COLO668 (cell line): Measurements from ENCODE around the gene CCL27.

Source experiments
- DNase-seq: peaks from one replicate; lab custom pipeline; 2025; ENCODE audit not compliant: unreplicated experiment; lab: John Stamatoyannopoulos, UW

The CCL27 gene

DNA sequence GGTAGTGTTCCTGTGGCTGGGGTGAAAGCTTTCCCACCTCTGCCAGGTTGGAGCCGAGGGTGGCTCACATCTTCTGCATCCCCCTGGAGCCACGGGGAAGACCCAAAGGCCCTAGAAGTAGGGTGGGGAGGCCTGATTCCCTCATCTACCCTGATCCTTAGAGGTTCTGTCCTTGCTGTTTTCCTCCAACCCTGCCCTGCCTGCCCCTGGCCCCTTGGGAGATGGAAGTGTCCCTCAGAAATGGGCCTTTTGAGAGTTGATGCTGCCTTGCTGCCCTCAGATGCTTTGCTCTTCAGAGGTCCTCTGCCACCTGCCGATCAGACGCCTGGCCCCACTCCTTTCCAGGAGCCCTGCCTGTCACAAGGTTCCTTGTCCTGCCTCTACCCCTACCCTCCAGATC is 22.4 kb upstream of the CCL27 start:
- DNase-seq, result no peak

DNA sequence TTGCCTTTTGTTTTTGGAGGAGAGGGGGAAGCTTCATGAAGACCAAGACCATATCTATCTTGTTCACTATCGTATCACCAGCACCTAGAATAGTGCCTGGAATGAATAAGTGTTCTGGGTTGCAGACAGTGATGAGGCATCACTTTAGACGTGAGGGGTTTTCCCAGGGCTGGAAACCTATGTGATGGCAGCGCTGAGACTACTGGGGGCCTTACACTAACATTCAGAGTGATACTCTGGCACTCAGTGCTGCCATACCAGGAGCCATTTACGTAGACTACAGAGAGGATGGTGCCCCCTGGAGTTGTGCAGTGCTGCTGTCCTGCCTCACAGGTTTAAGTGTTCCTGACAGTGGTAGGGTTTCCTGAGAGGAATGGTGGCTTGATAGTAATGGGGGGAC is 21.7 kb upstream of the CCL27 start:
- no peak for DNase-seq

DNA sequence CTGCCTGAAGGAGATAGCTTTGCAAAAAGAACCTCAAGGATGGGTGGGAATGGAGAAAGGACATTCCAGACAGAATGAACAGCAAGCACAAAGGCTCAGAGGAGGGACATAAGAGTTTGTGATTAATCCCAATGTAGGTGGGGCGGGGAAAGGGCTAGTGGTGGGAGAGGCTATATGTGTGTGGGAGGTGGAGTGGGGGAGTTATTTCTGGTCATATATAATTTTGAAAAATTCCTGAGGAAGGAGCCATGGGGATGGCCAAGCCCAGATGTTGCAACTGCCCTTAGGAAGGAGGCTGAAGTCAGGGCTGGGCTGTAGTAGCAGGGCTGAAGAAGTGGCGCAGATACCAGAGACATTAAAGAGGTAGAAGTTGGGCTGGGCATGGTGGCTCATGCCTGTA is 13.4 kb upstream of the CCL27 start:
- DNase-seq, result no peak

GRCh38 chr9:34675048-34675714 is 12.7 kb upstream of the CCL27 start:
- DNase-seq, result peak; percentile 90

DNA sequence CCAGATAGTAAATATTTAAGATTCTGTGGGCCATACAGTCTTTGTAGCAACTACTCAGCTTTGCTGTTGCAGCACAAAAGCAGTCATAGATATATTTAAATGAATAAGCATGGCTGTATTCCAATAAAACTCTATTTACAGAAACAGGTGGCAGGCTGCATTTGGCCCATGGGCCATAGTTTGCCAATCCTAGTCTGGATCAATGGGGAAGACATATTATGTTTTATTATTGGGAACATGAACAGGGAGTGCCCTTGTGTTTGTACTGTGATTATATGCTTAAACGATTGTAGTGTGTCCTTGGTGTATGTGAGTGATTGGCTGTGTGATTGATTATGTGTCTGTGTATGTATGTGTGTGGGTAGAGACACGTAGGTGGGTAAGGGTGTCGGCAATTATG is 12.0 kb upstream of the CCL27 start:
- no peak for DNase-seq

DNA sequence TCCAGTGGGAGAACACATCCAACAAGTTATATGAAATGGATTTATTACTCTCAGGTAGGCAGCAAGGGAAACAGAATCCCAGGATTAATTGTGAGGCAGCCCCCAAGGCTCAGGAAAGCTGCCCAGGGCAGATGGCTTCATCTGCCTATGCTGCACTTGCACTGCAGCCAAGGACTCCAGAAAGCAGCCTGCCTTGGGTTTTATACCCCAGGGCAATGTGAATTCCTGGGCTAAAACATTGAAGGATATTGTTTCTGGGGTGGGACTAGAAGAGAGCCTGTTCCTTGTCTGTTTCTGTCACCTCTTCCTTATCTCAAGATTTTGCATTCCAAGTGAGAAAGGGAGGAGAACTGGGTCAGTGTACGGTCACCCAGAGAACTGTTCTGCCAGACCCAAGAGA is 8.8 kb upstream of the CCL27 start:
- no peak for DNase-seq

DNA sequence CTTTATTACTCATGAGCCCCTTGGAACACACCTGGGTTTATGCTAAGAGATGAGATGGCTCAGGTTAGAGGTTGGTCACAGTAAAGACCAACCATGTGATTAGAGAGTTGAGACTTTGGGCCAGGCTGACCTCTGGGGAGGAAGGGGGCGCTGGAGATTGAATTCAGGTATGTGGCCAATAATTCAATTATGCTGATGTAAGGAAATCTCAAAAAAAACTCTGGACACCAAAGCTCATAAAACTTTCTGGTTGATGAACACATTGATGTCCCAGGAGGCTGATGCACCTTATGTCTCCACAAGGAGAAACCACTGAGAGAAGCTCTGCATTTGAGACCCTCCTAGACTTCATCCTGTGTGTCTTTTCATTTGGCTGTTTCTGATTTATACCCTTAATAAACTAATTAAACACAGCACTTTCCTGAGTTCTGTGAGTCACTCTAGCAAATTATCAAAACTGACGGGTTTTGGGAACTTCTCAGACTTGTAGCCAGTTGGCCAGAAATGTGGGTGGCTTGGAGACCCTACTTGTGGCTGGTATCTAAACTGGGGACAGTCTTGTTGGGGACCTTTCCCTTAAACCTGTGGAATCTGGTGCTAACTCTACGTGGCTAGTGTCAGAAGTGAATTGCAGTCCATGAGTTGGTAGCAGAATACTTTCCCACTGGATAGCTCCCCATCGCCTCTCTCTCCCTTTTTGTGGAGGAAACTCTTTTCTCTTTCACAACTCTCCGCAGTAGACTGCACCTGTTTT is 7.5 kb upstream of the CCL27 start:
- DNase-seq, result no peak

DNA sequence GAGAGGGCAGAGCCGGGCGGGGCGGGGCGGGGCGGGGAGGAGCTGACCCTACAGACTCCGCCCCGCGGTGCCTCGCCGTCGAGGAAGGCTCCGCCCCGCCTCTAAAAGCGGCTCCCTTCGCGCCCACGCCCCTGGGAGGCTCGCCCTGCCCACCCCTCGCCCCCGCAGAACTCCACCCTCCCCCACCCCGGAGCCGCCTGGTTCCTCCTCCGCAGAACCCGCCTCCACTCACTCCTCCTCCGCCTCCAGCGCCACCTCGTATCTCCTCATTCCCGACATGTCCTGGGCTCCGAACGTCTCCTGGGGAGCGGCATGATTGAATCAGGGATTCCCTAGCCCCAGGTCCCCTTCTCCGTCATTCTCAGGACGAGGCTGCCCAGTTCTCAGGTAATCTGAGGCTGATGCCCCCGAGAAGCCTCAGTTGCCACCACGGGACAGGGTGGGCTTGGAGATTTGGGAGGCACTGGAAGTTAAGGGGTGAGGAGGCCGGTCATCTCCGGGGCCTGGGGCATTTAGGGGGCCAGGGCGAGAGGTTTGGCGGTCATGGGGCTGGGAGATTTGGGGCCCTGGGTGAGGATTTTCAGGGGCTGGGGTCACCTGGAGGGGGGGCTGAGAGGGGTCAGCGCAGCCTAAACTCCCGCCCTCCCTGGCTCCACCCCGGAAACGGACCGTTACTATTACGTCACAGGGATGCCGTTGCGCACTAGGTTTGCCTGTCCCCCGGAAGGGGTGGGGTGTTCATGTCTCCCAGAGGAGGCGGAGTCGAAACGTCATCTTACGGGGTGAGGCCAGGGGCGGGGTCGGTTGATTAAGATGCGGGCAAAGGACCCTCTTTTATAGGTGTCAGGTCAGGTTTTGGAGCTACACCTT is 3.2 kb upstream of the CCL27 start:
- DNase-seq, result peak; percentile 92

- DNase-seq, result no peak
Measured at GRCh38 chr9:34665067-34665380, 2.6 kb upstream of the CCL27 start.

DNA sequence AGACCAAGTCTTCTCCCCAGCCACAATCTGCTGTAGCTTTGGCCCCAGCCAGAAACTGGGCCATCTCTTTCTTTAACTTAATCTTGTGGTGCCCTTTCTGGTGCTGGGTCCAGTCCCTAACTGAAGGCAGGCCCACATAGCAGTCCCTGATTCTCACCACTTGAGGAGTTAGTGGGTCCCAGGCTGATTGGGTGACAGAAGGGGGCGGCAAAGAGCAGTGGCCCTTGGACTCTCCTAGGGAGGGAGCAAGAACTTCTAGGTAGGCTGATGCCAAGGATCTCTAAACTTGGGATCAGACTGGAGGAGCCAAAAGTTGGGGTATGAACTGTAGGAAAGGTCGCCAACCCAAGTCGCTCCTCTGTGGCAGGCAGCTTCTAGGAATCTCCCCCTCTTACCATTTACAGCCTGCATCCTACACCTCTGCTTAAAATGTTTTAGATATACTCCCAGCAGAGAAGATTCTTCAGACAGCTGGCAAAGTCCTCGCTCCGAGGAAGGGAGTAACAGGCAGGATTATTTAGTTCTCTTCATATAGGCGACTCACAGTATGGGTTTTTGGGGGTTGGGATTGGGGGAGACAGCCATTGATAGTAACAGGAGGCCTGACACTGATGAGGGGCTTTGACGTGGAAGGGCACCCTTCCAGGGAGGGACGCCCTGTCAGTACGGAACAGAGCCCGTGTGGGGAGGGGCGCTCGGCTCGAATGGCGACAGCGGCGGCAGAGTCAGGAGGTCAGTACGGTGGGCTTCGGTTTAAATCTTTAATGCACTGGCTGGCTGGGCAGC is 2.0 kb upstream of the CCL27 start:
- DNase-seq, result peak; percentile 67

GRCh38 chr9:34663303-34663605 is 797 bp upstream of the CCL27 start:
- DNase-seq, result no peak

GRCh38 chr9:34659592-34660253 is 2.7 kb downstream of the CCL27 start:
- DNase-seq, result peak; percentile 86

- DNase-seq, result no peak
Measured at GRCh38 chr9:34658461-34658860, 4.0 kb downstream of the CCL27 start.

- no peak for DNase-seq
Measured at GRCh38 chr9:34656992-34657391, 5.5 kb downstream of the CCL27 start.

DNA sequence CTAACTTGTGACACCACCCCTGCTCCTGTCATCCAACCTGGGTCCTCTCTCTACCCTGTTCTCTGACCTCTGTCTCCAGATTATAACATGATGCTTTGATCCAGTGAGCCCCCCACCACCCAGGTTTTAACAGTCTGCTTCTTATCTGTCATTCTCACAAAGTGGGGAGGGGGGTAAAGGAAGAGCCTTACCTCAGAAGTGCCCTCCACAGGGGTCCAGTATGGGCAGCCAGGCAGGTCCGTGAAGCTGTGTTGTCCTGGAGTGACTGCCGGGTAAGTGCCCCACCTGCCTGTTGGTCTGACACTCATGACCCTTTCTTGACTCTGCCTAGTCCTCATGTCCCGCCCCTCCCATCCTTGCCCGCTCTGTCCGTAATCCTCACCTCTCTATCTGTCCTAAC is 7.1 kb downstream of the CCL27 start:
- no peak for DNase-seq

DNA sequence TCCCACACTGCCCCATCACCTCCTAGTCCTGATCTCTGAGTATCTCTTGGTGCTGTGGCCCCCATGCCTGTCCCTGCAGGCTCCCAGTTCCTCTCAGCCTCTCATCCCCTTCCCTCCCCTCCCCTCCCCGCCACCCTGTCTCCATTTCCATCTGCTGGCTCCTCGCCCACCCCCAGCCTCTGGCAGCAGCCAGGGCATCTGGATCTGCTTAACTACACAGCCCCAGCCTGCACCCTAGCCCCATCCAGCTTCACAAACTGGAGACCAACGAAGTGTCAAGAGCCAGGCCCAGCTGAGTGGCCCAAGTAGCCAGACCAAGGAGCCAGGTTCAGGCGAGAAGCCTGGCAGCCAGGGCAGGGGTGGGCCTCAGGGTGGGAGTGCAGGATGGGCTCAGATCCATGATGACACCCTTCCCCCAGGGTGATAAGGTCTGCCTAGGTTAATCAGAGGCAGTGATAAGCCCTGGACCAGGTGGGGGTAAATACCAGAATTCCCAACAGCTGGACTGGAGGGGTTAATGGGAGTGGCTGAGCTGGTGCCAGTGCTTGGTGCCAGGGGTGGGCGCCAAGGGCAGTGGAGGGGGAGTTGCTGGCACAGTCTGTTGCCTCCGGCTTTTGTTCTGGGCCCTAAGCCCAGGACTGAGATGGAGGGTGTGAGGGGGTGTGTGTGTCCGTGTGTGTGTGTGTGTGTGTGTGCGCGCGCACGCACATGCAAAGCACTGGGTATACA is 8.0 kb downstream of the CCL27 start:
- DNase-seq, result no peak

- DNase-seq, result no peak
Measured at GRCh38 chr9:34653151-34654072, 9.0 kb downstream of the CCL27 start.

GRCh38 chr9:34652602-34653000 is 9.9 kb downstream of the CCL27 start:
- no peak for DNase-seq
